Upper lobe of left lung (tissue), 6 donors: ENCODE measurements around the gene ZNF638. TPM values are rescaled to one million over a fixed set of nuclear protein-coding genes. Genes with fewer than 3 reads are reported as not detected.

ENCODE experiments used
- ATAC-seq, 2 donors: fragments of 200-7000 bp; cut with Tn5 transposase; one replicate each; pipeline ENCODE4 v1.9.1; 2022; ENCODE audit warnings: mild to moderate bottlenecking in 2 of 2, moderate library complexity in 2 of 2; ENCODE audit not compliant: low FRiP score in 2 of 2
- DNase-seq, 2 donors: peaks; one replicate each; pipeline ENCODE4 v3.0.0-alpha.2; 2019 to 2020
- H3K27ac ChIP-seq, 4 donors: fragments of 200-600 bp; sonication (generic); one replicate each; pipeline ENCODE4 v1.5.1; 2016 to 2019
- H3K27me3 ChIP-seq, 4 donors: fragments of 200-600 bp; sonication (generic); one replicate each; pipeline ENCODE4 v1.5.1; 2017 to 2019
- H3K36me3 ChIP-seq, 4 donors: fragments of 200-600 bp; sonication (generic); one replicate each; pipeline ENCODE4 v1.5.1; 2016 to 2019
- H3K4me1 ChIP-seq, 4 donors: fragments of 200-600 bp; sonication (generic); one replicate each; pipeline ENCODE4 v1.5.1; 2018 to 2019
- H3K4me3 ChIP-seq, 4 donors: fragments of 200-600 bp; sonication (generic); one replicate each; pipeline ENCODE4 v1.5.1; 2017 to 2019; ENCODE audit warnings: mild to moderate bottlenecking in 2 of 4, moderate library complexity in 1 of 4
- H3K9me3 ChIP-seq, 4 donors: fragments of 200-600 bp; sonication (generic); one replicate each; pipeline ENCODE4 v1.5.1; 2018 to 2019
- CTCF ChIP-seq, 6 experiments: fragments of 450-650 bp in 4 of 6; fragments of 200-600 bp in 2 of 6; sonication (generic) in 2 of 6; IDR thresholded peaks; one replicate each; pipeline ENCODE4 v1.5.1; 2016 to 2019; ENCODE audit warnings: antibody characterized with exemption in 6 of 6
- EP300 ChIP-seq, 4 donors: sonication (generic); formaldehyde crosslinking; IDR thresholded peaks; one replicate each; pipeline ENCODE4 v1.5.1; 2017; ENCODE audit warnings: antibody characterized with exemption in 4 of 4, control low read depth in 2 of 4
- POLR2A ChIP-seq, 4 donors: fragments of 450-650 bp; IDR thresholded peaks; one replicate each; pipeline ENCODE4 v1.5.1; 2016 to 2017; ENCODE audit warnings: antibody characterized with exemption in 4 of 4, mild to moderate bottlenecking in 2 of 4
- POLR2AphosphoS5 ChIP-seq, 2 donors: sonication (generic); formaldehyde crosslinking; IDR thresholded peaks; one replicate each; pipeline ENCODE4 v1.5.1; 2017; ENCODE audit warnings: antibody characterized with exemption in 2 of 2
- WGBS, 2 donors: methylation state at CpG; one replicate each; pipeline ENCODE4 v1.1.5; 2017 to 2018; 5-methylcytosine and 5-hydroxymethylcytosine counted together
- total RNA-seq, 6 donors: library from RNA; depleted of rRNA in 4 of 6; stranded (reverse); fragments of >200 nt in 4 of 6; gene quantifications; one replicate each; pipeline versions ENCODE4 v1.1.0 to v1.2.1, GENCODE V29; 2016 to 2021
- donor health status: DM: no; HTN: no; CAD: no; lungs with moderate emphysema.
- donor health status: DM: no; HTN: yes; CAD: no; lungs with severe emphysema.

The ZNF638 gene
- total RNA-seq, 6 donors from 2014 or later, result 87.5 to 405 (median 115) TPM

- 41 to 48% methylated on average over 3 of the region's 3 CpGs for WGBS, 2 donors
- DNase-seq (no peak), ATAC-seq (no peak)
- Histone ChIP-seq H3K27me3 (no peaks in the 10 kb centered on the region), H3K4me3 (peak overlapping the region; percentile 17 to 81 (median 74)), H3K36me3 (peaks cover 0 to 2% (median 0%) of the 10 kb centered on the region in 4 donors), H3K9me3 (no peaks in the 10 kb centered on the region), H3K27ac (peak overlapping the region in 1 of 4 donors; percentile 98), H3K4me1 (peaks cover 42 to 67% (median 49%) of the 10 kb centered on the region in 4 donors)
- TF ChIP-seq CTCF (IDR thresholded peaks at IDR 0.05), result no peak
- no peak for TF ChIP-seq EP300 (IDR thresholded peaks at IDR 0.05)
- no peak for TF ChIP-seq POLR2A (IDR thresholded peaks at IDR 0.05)
- TF ChIP-seq POLR2AphosphoS5 (IDR thresholded peaks at IDR 0.05), result no peak
Observed at GRCh38 chr2:71333619-71334018, 2.0 kb downstream of the ZNF638 start.

- ATAC-seq (peak in 1 of 2 donors; percentile 5), DNase-seq (no peak)
- Histone ChIP-seq H3K27me3 (no peaks in the 10 kb centered on the region), H3K27ac (no peak overlapping the region), H3K4me1 (peaks cover 58 to 89% (median 67%) of the 10 kb centered on the region in 4 donors), H3K9me3 (no peaks in the 10 kb centered on the region), H3K4me3 (no peak overlapping the region), H3K36me3 (peaks cover 0 to 2% (median 0%) of the 10 kb centered on the region in 4 donors)
- no peak for TF ChIP-seq CTCF (IDR thresholded peaks at IDR 0.05)
- TF ChIP-seq EP300 (IDR thresholded peaks at IDR 0.05), result no peak
- no peak for TF ChIP-seq POLR2A (IDR thresholded peaks at IDR 0.05)
- TF ChIP-seq POLR2AphosphoS5 (IDR thresholded peaks at IDR 0.05), result no peak
- 67 to 76% methylated on average over 2 of the region's 2 CpGs for WGBS, 2 donors
Observed at GRCh38 chr2:71336384-71336783, 4.8 kb downstream of the ZNF638 start.

GRCh38 chr2:71336802-71337201 lies 5.2 kb downstream of the ZNF638 start:
- no peak overlapping the region for H3K27ac ChIP-seq
- H3K4me3 ChIP-seq, result no peak overlapping the region
- peaks cover 0 to 2% (median 0%) of the 10 kb centered on the region in 4 donors for H3K36me3 ChIP-seq
- DNase-seq (no peak), ATAC-seq (peak in 1 of 2 donors; percentile 82)
- H3K4me1 ChIP-seq, result peaks cover 58 to 94% (median 69%) of the 10 kb centered on the region in 4 donors
- no peaks in the 10 kb centered on the region for H3K9me3 ChIP-seq
- H3K27me3 ChIP-seq, result no peaks in the 10 kb centered on the region
- TF ChIP-seq EP300 (IDR thresholded peaks at IDR 0.05) (no peak), POLR2AphosphoS5 (IDR thresholded peaks at IDR 0.05) (no peak), CTCF (IDR thresholded peaks at IDR 0.05) (no peak), POLR2A (IDR thresholded peaks at IDR 0.05) (no peak)

GRCh38 chr2:71337776-71338175 lies 6.2 kb downstream of the ZNF638 start:
- no peak for TF ChIP-seq POLR2A (IDR thresholded peaks at IDR 0.05)
- no peak for TF ChIP-seq CTCF (IDR thresholded peaks at IDR 0.05)
- no peak for TF ChIP-seq EP300 (IDR thresholded peaks at IDR 0.05)
- no peak for TF ChIP-seq POLR2AphosphoS5 (IDR thresholded peaks at IDR 0.05)
- Histone ChIP-seq H3K36me3 (peaks cover 0 to 2% (median 0%) of the 10 kb centered on the region in 4 donors), H3K4me1 (peaks cover 57 to 96% (median 68%) of the 10 kb centered on the region in 4 donors), H3K27ac (no peak overlapping the region), H3K4me3 (no peak overlapping the region), H3K27me3 (no peaks in the 10 kb centered on the region), H3K9me3 (no peaks in the 10 kb centered on the region)
- ATAC-seq (no peak), DNase-seq (no peak)
- WGBS, 2 donors, result 52 to 58% methylated on average over 2 of the region's 2 CpGs

- no peaks in the 10 kb centered on the region for H3K27me3 ChIP-seq
- no peak overlapping the region for H3K4me3 ChIP-seq
- no peak for DNase-seq
- no peaks in the 10 kb centered on the region for H3K9me3 ChIP-seq
- H3K27ac ChIP-seq, result no peak overlapping the region
- no peak for ATAC-seq
- H3K36me3 ChIP-seq, result peaks cover 0 to 2% (median 0%) of the 10 kb centered on the region in 4 donors
- no peak for TF ChIP-seq CTCF (IDR thresholded peaks at IDR 0.05)
- WGBS, 2 donors, result 87 to 95% methylated on average over 2 of the region's 2 CpGs
- peaks cover 39 to 77% (median 50%) of the 10 kb centered on the region in 4 donors for H3K4me1 ChIP-seq
Observed at GRCh38 chr2:71339685-71340084, 8.1 kb downstream of the ZNF638 start.
